Upper lobe of left lung (tissue), 4 donors: ENCODE results near the gene DDX10.

Source experiments
- POLR2A ChIP-seq, 4 donors: fragments of 450-650 bp; IDR thresholded peaks; one replicate each; pipeline ENCODE4 v1.5.1; 2016 to 2017; ENCODE audit warnings: antibody characterized with exemption in 4 of 4, mild to moderate bottlenecking in 2 of 4
- TF ChIP-seq, protein P1 (sequence below), 6 experiments: fragments of 450-650 bp in 4 of 6; fragments of 200-600 bp in 2 of 6; sonication (generic) in 2 of 6; IDR thresholded peaks; one replicate each; pipeline ENCODE4 v1.5.1; 2016 to 2019; ENCODE audit warnings: antibody characterized with exemption in 6 of 6

DNA sequence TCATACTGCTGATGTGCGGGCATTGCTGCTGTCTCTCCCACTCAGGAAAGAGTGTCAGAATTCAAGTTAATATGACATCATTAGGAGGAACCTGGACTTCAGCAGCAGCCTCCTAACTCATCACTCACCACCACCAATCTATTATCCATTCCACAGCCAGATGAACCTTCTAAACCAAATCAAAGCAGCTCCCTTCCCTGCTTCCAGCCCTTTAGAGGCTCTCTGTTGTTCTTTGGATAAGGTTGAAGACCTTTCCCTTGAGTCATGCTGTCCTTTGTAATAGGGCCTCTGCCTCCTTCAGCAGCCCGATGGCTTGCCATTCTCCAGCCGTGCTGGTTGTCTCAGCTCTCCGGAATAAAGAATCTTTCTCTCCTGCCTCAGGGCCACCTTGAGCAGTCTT, 301.3 kb downstream of the DDX10 start:
- TF ChIP-seq, protein P1, sequence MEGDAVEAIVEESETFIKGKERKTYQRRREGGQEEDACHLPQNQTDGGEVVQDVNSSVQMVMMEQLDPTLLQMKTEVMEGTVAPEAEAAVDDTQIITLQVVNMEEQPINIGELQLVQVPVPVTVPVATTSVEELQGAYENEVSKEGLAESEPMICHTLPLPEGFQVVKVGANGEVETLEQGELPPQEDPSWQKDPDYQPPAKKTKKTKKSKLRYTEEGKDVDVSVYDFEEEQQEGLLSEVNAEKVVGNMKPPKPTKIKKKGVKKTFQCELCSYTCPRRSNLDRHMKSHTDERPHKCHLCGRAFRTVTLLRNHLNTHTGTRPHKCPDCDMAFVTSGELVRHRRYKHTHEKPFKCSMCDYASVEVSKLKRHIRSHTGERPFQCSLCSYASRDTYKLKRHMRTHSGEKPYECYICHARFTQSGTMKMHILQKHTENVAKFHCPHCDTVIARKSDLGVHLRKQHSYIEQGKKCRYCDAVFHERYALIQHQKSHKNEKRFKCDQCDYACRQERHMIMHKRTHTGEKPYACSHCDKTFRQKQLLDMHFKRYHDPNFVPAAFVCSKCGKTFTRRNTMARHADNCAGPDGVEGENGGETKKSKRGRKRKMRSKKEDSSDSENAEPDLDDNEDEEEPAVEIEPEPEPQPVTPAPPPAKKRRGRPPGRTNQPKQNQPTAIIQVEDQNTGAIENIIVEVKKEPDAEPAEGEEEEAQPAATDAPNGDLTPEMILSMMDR (IDR thresholded peaks at IDR 0.05), result no peak
- no peak for TF ChIP-seq POLR2A (IDR thresholded peaks at IDR 0.05)
